LNCAP (cell line): ENCODE data around the gene IL4R.

Source experiments
- CTCF ChIP-seq: fragments of 450-650 bp; IDR thresholded peaks from 2 replicates; pipeline ENCODE4 v1.5.1; 2017; ENCODE audit warnings: mild to moderate bottlenecking

Gene IL4R

GRCh38 chr16:27390151-27390550, 76.4 kb downstream of the IL4R start:
- no peak for TF ChIP-seq CTCF

- TF ChIP-seq CTCF: no peak
These were observed 78.9 kb downstream of the IL4R start for GRCh38 chr16:27392671-27393070.

GRCh38 chr16:27394516-27394915, 80.7 kb downstream of the IL4R start:
- no peak for TF ChIP-seq CTCF

GRCh38 chr16:27398894-27399853, 85.4 kb downstream of the IL4R start:
- no peak for TF ChIP-seq CTCF

GRCh38 chr16:27399969-27400368, 86.2 kb downstream of the IL4R start:
- no peak for TF ChIP-seq CTCF

- TF ChIP-seq CTCF: no peak
These were observed 87.2 kb downstream of the IL4R start for GRCh38 chr16:27400751-27401620.

GRCh38 chr16:27401768-27402568, 88.2 kb downstream of the IL4R start, which contains the start of gene IL21R:
Gene IL21R (plus strand): TSS chr16:27402174. CDS start chr16:27430072, 27,898 bp downstream.
- TF ChIP-seq CTCF: no peak
